NCI-H187 (cell line): ENCODE measurements around the gene GNG7.
"Not testable (repeated sequence)": the region's sequence is repeated elsewhere in the genome, so short reads cannot be mapped to it uniquely, and the experiment has no call there.

Experiments
- DNase-seq, 2 experiments: peaks; one replicate each; lab custom pipeline; 2025; lab: John Stamatoyannopoulos, UW

The GNG7 gene

DNA sequence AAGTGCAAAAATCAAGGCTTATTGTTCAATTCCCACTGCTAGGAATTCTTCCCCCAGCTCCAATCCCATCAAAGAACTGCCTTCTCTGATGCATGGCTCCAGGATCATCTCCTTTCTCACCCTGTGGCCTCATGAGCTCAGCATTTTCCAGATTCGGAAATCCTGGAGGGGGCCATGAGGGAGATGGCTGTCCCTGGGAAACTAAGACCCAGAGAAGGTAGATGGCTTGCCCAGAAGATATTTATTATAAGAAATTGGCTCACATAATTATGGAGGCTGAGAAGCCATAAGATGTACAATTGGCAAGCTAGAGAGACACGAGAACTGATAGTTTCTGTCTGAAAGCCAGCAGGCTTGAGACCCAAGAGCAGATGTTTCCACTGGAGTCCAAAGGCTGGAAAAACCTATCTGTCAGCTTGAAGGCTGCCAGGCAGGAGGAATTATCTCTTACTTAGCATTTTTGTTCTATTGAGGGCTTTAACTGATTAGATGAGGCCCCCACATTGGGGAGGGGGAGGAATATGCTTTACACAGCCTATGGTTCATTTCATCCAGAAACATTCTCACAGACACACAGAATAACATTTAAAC lies 168.0 kb downstream of the GNG7 start:
- DNase-seq: no peak

DNA sequence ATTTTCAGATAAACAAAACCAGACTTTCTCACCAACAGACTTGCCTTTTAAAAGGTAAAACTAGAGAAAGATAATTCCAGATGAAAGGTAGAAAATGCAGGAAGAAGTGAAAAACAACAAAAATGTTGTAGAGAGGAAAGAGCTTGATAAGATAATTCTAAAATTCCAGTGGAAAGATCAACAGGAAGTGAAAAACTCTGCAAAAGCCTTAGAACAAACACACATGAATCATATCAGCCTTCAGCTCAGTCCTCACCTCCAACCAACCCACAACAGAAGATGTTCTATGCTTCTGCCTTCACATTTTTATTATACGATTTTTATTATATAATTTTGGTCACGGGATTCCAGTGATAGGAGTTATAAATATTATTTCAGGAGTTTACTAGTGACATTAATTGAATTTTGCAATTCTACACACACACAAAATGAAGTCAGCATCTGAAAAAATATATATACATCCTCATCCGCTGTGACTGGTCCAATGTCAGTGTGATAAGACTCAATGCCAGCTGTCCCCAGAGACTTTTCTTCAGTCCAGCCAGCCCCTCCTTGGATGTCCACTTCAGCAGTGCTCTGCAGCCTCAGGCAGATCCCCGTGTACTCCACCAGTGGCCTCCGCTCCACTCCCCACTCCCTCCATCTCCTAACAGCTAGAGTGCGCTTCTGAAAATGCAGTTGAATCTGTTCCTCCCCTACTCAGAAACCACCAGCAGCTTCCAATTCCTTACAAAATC lies 168.6 kb downstream of the GNG7 start:
- DNase-seq: no peak

DNA sequence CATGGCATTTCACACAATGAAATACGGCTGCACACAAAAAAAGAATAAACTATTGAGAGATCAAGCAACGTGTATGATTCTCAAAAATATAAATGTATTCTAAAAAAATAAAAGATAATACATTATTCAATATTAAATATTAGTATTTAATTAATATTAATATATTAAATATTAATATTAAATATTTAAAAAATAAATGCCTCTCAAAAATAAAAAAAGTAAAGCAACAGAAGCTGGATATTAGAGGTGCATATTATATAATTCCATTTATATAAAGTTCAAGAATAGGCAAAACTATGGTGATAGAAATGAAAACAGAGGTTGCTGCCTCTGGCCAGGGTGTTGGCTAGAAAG lies 169.4 kb downstream of the GNG7 start:
- DNase-seq: no peak

DNA sequence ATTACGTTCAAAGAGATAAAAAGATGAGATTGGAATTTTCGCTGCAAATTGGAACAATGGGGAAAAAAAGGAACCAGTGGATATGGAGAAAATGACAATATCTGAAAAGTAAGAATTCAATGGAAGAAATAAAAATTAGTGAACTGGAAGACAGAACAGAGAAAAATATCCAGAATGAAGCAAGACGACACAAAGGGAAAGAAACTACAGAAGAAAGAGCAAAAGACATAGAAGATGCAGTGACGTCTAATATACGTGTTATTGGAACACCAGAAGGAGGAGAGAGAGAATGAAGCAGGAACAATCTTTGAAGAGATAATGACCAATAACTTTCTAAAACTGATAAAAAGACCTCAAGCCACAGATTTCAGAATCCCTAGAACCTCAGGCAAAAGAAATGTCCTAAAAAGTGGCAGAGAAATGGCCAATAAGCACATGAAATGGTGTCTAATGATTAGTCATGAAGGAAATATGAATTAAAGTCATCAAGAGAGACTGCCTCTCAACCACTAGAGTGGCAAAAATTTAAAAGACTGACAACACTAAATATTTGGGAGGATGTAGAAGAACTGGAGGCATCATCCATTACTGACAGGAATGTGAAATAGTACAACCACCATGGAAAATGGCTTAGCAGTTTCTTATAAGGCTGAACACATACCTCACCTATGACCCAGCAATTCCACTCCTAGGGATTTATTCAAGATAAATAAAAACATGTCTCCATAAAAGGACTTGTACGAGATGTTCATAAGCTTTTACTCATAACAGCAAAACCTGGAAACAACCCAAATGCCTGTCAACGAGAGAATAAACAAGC lies 170.0 kb downstream of the GNG7 start:
- DNase-seq: no peak

DNA sequence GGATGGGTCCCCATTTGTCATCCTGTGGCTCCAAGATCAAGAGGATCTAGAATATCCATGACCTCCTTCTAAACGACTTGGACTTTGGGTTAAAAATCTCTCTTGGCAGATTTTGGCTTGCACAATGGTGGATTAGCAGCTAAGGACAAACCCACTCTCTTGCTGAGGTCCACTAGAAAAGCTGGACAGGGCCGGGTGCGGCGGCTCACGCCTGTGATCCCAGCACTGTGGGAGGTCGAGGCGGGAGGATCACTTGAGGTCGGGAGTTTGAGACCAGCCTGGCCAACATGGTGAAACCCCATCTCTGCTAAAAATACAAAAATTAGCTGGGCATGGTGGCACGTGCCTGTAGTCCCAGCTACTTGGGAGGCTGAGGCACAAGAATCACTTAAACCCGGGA lies 172.6 kb downstream of the GNG7 start:
- DNase-seq: not testable (repeated sequence)

DNA sequence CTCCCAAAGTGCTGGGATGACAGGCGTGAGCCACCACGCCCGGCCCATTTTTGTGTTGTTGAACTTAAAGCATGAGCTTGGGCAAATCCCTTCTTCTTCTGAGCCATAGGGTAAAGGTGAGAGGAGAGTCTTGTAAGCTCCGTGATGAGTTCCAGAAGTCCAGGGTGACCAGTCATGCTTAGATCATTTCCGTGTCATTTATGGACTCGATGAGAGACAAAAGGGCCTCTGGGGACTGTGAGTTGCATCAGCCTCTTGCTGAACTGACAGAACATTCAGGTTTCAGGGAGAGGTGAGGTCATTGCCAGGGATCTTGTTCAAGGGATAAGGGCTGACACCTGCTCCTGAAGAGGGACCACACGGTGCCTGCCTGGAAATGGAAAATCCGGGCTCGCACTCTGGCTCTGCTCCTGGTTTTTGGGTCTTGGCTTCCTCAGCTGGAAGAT lies 173.0 kb downstream of the GNG7 start:
- no peak for DNase-seq

DNA sequence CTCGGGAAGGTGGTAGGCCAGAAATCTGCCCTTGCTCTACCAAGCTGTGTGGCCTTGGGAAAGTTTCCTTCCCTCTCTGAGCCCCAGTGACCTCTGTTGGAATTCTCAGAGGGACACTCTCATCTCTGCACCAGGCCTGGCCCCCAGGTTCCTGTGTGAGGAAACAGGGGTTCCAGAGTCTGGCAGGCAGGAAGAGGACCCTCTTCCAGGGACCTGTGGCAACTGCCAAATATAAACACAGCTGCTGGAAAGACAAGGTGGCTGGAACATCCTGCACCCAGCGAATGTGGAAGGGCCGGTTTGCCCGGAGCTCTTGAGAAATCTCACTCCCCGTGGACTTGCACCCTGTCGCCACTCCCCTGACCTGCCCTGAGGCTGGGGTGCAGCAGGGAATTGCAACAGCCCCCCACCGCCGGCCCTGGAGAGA lies 173.8 kb downstream of the GNG7 start:
- DNase-seq: no peak

DNA sequence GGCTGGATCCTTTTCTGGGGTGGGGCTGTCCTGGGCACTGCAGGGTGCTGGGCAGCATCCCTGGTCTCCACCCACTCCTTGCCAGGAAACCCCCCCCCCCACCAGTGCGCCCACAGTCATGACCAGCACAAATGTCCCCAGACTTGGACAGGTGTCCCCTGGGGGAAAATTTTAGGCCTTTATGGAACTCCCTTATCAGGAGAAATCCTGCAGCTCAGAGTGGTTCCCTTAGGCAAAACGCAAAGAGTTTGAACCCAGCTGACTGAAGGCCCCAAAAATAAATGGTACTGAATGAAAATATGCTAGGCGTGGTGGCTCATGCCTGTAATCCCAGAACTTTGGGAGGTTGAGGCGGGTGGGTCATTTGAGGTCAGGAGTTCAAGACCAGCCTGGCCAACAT lies 174.8 kb downstream of the GNG7 start:
- no peak for DNase-seq

DNA sequence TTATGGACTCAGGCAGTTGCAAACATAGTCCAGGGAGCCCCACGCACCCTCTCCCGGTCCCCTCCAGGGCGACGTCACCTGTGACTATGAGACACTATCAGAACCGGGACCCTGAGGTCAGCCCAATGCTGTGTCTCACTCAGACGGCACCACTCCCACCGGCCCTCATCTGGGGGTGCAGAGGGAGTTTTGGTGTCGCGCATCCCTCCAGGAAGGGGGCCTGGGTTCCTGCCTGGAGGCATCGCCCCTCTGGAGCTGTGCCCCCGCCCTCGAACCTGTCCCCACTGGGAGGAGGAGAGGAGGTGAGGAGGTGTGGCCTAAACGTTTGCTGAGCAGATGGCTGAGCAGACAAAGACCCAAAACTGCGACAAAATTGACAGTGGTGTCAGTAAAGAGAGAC lies 175.3 kb downstream of the GNG7 start:
- no peak for DNase-seq

DNA sequence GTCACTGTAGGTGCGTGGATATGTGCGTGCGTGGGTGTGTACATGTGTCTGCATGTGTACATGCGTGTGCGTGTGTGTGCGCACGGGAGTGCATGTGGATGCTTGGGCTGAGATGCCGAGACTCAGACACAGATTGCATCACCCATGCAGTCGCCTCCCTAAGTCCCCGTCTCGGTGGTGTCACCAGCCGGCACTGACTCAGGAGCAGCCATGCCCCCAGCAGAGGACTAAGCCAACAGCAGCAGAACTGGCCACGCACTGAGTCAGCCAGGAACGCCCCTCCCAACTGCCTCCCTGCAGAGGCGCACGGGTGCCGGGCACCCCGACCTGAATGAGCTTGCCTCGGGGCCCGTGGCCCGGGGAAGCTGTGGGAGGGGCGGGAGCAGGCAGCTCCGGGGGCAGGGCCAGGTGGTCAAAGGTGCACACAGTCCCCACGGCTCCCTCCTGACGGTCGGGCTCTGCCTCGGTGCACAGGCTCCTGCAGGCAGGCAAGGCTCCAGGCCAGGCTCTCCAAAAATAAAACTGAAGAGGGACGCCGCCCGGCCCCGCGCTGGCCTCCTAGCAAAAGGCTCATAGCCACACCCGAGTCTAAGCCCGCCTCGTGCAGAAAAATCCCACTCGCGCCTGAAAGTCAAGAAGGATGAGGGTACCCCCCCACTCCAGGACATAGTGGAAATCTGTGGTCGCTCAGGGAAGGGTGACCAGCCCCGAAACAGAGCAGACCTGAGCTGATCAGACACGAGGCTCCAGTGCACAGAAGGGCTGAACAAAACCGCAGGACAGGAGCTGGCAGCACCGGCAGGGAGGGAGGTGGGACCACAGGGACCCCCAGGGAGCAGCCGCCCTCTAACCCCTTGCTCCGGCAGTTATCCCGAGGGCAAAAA lies 177.4 kb downstream of the GNG7 start:
- no peak for DNase-seq

DNA sequence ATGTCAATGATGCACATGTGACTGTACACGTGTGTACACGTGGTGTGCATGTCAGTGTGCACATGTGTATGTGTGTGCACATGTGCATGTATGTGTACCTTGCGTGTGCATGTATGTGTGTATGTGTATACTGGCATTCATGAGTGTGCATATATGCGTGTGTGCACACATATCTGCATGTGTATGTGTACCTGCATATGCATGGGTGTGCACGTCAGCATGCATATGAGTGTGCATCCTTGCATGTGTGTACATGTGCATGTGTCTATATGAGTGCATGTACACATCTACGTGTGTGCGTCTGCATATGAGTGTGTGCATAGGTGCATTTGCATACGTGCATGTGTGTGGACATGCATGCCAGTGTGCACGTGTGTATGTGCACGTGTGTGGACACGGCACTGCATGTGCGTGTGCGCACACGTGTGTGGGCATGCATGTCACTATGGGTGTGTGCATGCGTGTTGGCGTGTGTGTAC lies 178.1 kb downstream of the GNG7 start:
- DNase-seq: no peak

DNA sequence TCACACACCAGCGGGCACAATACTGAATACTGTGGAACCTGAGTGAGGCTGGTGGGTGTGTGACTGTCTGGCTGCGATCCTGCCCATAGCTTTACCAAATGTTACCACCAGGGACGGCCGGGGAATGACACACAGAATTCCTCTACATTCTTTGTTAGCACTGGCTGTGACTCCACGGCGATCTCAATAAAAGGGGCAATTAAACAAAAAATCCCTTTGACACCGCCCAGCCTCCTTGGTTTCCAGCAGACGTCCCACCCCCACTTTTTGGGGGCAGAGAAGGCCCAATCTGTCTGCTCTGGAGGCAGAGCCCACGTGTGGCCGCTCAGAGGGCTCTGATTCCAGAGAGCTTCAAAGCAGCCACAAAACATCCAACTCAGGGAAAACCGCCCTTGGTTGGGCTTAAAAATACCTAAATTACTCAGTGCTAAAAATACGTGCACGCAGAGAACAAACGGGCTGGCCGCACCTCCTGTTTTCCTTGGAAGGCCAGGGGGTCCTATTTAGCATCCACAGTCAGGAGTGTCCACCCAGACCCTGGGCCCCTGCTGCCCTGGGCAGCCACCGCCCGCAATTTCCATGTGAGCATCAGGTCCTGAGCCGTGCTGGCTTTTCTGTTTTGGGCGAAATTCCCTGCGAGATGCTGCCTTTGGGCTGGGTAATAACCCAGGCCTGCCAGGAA lies 178.7 kb downstream of the GNG7 start:
- no peak for DNase-seq

DNA sequence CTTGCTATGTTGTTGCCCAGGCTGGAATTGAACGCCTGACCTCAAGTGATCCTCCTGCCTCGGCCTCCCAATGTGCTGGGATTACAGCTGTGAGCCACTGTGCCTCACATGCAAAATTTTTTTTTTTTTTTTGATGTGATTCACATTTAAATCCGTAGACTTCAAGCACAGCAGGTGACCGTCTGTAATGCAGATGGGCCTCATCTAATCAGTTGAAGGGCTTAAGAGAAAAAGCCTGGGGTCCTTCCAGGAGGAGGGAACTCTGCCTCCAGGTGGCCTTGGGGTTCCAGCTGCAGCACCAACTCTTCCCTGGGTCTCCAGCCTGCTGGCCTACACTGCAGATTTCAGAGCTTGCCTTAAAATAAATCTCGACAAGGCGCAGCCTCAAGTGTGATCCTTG lies 183.0 kb downstream of the GNG7 start:
- no peak for DNase-seq

DNA sequence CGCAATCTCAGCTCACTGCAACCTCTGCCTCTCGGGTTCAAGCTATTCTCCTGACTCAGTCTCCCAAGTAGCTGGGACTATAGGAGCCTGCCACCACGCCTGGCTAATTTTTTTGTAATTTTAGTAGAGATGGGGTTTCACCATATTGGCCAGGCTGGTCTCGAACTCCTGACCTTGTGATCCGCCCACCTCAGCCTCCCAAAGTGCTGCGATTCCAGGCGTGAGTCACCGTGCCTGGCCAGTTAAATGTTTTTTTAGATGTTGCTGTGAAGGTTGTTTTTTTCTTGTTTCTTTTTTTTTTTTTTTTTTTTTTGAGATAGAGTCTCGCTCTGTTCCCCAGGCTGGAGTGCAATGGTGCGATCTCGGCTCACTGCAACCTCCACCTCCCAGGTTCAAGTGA lies 183.6 kb downstream of the GNG7 start:
- DNase-seq: not testable (repeated sequence)

DNA sequence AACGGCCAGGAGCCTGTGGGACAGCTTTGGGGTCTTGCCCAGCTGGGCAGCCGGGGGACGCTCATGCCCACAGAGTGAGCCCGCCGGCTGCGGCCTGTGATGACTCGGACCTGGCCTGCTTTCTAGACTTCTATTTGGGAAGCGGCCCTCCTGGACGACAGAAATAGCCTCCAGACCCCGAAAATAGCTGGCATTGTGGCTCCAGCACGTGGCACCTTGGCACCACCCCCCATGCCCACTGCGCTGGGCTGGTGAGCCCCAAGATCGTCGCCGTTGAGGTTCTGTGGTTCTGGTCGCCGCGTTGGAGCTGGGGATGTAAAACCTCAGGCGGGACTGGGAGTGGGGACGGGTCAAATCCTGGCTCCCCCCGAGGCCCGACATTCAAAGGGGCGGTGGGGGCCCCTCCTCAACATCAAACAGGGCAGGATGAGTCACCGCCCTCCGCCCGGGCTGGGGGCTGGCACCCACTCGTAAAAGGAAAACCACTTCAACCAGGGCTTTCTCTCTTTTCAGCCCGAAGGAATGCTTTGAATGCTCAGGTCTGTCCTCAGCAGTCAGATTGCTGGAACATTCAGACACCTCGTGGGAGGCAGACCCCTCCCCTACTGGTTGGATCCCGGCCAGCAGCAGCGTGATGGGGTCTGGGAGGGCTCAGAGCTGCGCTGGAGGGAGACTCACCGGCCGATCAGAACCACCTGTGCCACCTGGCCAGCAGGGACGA lies 184.5 kb downstream of the GNG7 start:
- DNase-seq: no peak

DNA sequence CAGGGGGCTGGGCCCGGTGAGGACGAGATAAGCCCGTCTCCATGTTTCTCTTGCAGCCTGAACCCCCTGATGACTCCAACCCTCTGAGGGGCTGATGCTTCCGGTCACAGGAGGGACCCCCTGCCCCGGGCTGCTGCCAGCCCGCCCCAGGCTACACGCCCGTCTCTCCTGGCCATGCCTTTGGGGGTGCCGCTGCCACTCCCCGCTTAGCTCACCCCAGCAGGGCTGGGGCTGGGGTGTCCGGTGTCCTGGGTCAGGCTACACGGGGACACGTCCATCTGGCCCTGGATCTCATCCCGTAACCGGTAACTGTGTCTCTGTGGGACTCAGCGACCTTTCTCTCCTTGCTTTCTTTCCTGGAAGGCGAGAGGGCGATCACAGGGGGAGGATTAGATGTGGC lies 185.8 kb downstream of the GNG7 start:
- no peak for DNase-seq

DNA sequence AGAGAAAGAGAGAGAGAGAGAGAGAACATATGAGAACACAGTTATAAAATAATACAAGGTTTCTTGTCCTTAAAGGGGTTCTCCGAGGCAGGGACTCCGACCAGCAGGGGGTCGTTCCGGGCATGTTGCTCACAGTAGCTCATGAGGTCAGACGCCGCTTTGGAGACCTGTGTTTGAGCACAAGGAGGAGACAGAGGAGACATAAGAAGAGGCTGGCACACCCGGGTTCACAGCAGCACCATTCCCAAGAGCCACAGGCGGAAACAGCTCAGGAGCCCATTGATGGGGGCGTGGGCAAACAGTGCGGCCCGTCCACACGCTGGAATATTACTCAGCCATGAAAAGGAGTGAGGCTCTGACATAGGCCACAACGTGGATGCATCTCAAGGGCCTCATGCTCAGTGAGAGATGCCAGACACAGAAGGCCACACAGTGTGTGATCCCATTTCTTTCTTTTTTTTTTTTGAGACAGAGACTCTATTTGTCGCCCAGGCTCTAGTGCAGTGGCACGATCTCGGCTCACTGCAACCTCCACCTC lies 187.4 kb downstream of the GNG7 start:
- DNase-seq: no peak

DNA sequence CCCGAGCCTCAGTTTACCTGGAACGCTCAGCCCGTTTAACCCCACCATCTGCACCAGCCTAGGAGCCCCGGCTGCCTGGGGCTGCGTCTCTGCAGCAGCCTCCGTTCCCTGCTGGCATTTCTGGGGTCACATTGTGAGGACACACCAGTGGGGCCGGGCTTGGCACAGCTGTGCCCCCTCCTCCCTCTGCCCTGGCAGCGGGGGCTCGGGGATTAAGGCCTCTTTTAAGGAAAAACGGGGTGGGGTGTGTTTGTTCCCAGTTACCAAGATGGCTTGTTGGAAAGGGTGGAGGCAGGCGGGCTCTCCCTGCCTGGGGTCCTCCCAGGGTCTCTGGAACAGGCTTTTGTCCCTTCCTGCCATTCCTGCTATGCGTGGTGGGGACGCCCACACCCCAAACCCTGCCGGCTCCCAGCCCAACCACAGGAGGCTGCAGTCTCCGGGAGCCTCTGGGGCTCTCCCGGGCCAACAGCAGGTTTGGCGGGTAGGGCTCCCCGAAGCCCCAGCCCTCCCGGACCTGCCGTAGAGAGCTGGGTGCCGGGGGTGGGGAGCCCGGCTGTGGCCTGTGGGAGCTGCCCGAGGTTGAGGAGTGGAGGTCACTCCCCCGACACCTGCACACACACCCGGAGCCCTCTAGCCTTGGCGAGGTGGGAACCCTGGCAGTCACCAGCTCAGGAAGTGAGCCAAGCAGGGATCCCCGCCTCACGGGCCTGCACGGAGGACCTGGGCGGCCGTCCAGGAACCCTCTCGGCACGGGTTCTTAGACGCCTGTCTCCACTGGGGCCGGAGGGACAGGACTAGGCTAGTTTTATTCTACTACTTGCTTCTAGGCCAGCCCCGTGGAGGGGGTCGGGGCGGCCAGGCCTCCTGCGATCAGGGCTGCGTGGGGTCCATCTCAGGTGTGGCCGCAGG lies 189.7 kb downstream of the GNG7 start:
- no peak for DNase-seq

DNA sequence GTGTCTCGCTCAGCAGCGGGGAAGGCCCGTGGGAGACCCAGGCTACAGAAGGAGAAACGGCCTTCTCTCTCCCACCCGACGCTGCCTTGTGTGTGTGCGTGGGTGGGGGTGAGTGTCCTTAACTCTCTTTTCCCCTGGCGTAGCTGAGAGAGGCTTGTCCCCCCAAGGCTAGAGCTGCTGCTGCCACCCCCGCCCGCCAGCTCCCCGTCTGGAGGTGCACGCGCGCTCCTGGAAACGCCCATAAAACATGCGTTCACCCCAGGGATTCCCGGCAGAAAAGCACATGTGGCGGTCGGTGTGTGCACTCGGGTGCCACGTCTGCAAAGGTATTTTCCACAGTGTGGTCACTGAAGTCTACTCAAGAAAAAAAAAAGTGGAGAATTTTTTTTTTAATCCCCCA lies 190.5 kb downstream of the GNG7 start:
- DNase-seq: no peak
